T-cell (primary cell): ENCODE measurements around the gene GUCA1A. TPM values are rescaled to one million over a fixed set of nuclear protein-coding genes. Genes with fewer than 3 reads are reported as not detected.
"Not testable (repeated sequence)": the region's sequence is repeated elsewhere in the genome, so short reads cannot be mapped to it uniquely, and the experiment has no call there.

ENCODE experiments used
- ATAC-seq, 4 experiments: fragments of 200-7000 bp in 3 of 4; fragments of 150-1000 bp in 1 of 4; cut with Tn5 transposase; replicated peaks in 1 of 4; 1 replicate in 3 of 4; 2 replicates in 1 of 4; pipeline ENCODE4 v1.10.0; 2021; ENCODE audit warnings: moderate library complexity in 3 of 4, mild to moderate bottlenecking in 2 of 4, moderate number of reproducible peaks in 1 of 4
- CTCF ChIA-PET, 2 donors: fragments of 300-600 bp; sonication (Branson Sonifier 250); formaldehyde crosslinking; loops; one replicate each; lab custom pipeline; 2022; ENCODE audit warnings: antibody characterized with exemption in 2 of 2; lab: Charles Lee
- POLR2A ChIA-PET, 2 donors: fragments of 300-600 bp; sonication (Branson Sonifier 250); formaldehyde crosslinking; loops; one replicate each; lab custom pipeline; 2022; ENCODE audit warnings: antibody characterized with exemption in 2 of 2; lab: Charles Lee
- DNase-seq, 35 experiments: peaks; one replicate each; pipeline versions ENCODE4 v3.0.0 to v3.0.0-alpha.2; 2013 to 2023
- H3K27ac ChIP-seq: one replicate; pipeline ENCODE4 v1.5.1; 2013; ENCODE audit warnings: low read length
- H3K27me3 ChIP-seq, 2 experiments: replicated peaks in 1 of 2; 1 replicate in 1 of 2; 2 replicates in 1 of 2; pipeline versions ENCODE4 v1.6.1 to v1.7.0; 2013; ENCODE audit warnings: low read length in 1 of 2, mixed read lengths in 1 of 2; ENCODE audit not compliant: control insufficient read depth in 2 of 2, insufficient read depth in 2 of 2; ENCODE audit errors: extremely low read depth in 1 of 2
- H3K36me3 ChIP-seq, 2 donors: 1 replicate in 1 of 2; 2 replicates in 1 of 2; pipeline versions ENCODE4 v1.6.1 to v1.7.0; 2013; ENCODE audit warnings: low read length in 1 of 2; ENCODE audit not compliant: control insufficient read depth in 2 of 2, insufficient read depth in 1 of 2; ENCODE audit errors: extremely low read depth in 1 of 2
- H3K4me1 ChIP-seq, 2 experiments: 1 replicate in 1 of 2; 2 replicates in 1 of 2; pipeline versions ENCODE4 v1.6.1 to v1.7.0; 2013; ENCODE audit warnings: low read length in 2 of 2, mixed read lengths in 1 of 2; ENCODE audit not compliant: insufficient read depth in 2 of 2, control insufficient read depth in 1 of 2; ENCODE audit errors: extremely low read depth in 1 of 2
- H3K4me3 ChIP-seq, 2 donors: 1 replicate in 1 of 2; 2 replicates in 1 of 2; pipeline versions ENCODE4 v1.5.1 to v1.7.0; 2013; ENCODE audit warnings: mild to moderate bottlenecking in 2 of 2, low read length in 1 of 2, moderate library complexity in 1 of 2; ENCODE audit not compliant: control insufficient read depth in 1 of 2; ENCODE audit errors: extremely low read depth in 1 of 2
- H3K9me3 ChIP-seq: 2 replicates; pipeline ENCODE4 v1.7.0; 2013
- H3K27ac Mint-ChIP-seq, 2 donors: one replicate each; pipeline ENCODE4 v1.8.0; 2020 to 2021; ENCODE audit warnings: mild to moderate bottlenecking in 2 of 2, mixed read lengths in 2 of 2
- H3K27me3 Mint-ChIP-seq, 2 donors: one replicate each; pipeline ENCODE4 v1.8.0; 2021 to 2022; ENCODE audit warnings: mixed read lengths in 2 of 2
- H3K36me3 Mint-ChIP-seq: one replicate; pipeline ENCODE4 v1.8.0; 2021; ENCODE audit warnings: mixed read lengths
- H3K4me1 Mint-ChIP-seq, 3 donors: one replicate each; pipeline ENCODE4 v1.8.0; 2020 to 2022; ENCODE audit warnings: mixed read lengths in 3 of 3, mild to moderate bottlenecking in 1 of 3
- H3K4me3 Mint-ChIP-seq, 3 donors: one replicate each; pipeline ENCODE4 v1.8.0; 2020 to 2022; ENCODE audit warnings: mild to moderate bottlenecking in 3 of 3, mixed read lengths in 3 of 3, moderate library complexity in 3 of 3
- H3K9me3 Mint-ChIP-seq, 3 donors: one replicate each; pipeline ENCODE4 v1.8.0; 2020 to 2022; ENCODE audit warnings: mixed read lengths in 3 of 3
- WGBS: methylation state at CpG from one replicate; pipeline ENCODE4 v1.1.5; 2013; ENCODE audit warnings: missing lambda C conversion rate; ENCODE audit not compliant: insufficient coverage; 5-methylcytosine and 5-hydroxymethylcytosine counted together
- total RNA-seq, 35 experiments: library from RNA in 6 of 35; stranded (reverse) in 6 of 35; fragments of 120-200 nt in 1 of 35; gene quantifications; one replicate each; pipeline versions ENCODE4 v1.2.1 to v1.2.4 and lab custom pipeline; 2013 to 2026

The GUCA1A gene
- total RNA-seq, 5 donors from 2014 or later (not counting 1 experiment from before 2014, with no cell fraction given), result not detected

- WGBS, result 95% methylated on average over 15 of the region's 18 CpGs
- ChIA-PET CTCF (interaction anchor here (0.5 to 2.3 kb wide), 7 partner anchors 162 to 1386 kb away, joined by 3 to 12 read pairs (median 4); partner anchors contain the start of genes BYSL (in 1 of the 2) and MED20 (in 1 of the 2)), POLR2A (interaction anchor here (1.0 to 1.1 kb wide), 2 partner anchors 324 to 331 kb away, joined by 3 to 4 read pairs; no protein-coding TSS in a partner anchor)
- Mint-ChIP-seq H3K4me3 (peak overlapping the region; percentile 76 to 99 (median 97)), H3K4me1 (peaks cover 15 to 32% (median 28%) of the 10 kb centered on the region in 3 donors), H3K27ac (peak overlapping the region in 1 of 2 donors; percentile 15), H3K36me3 (peaks cover 13% of the 10 kb centered on the region)
- not testable (repeated sequence) for H3K27me3 ChIP-seq, H3K27me3 Mint-ChIP-seq, H3K27ac ChIP-seq, H3K4me3 ChIP-seq, ATAC-seq, H3K9me3 Mint-ChIP-seq, H3K9me3 ChIP-seq, DNase-seq
- H3K36me3 ChIP-seq, result peaks cover 0 to 25% of the 10 kb centered on the region in 2 donors
- H3K4me1 ChIP-seq, result peaks cover 8 to 28% of the 10 kb centered on the region in 2 experiments
Observed at GRCh38 chr6:42216495-42216894, 43.3 kb downstream of the GUCA1A start.

DNA sequence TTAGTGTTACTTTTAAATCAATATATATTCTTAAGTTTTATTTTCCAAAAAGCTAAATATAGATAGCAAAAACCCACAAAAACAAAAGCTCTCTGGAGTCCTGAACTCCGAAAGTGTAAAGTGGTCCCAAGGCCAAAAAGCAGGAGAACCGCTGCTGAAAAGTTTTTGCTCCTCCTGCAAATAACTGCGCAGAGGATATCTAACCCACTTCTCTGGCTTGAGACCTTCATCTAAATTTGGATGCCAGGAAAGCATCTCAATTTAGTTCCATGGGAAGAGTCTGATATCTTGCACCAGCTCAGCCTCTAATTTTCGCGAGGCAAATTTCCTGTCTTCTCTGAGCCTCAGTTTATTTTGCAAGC is 44.0 kb downstream of the GUCA1A start:
- DNase-seq (no peak), ATAC-seq (no peak)
- no peaks in the 10 kb centered on the region for H3K27me3 Mint-ChIP-seq
- Histone ChIP-seq H3K4me3 (peak overlapping the region; percentile 77 to 85), H3K27ac (peak overlapping the region; percentile 75), H3K27me3 (no peaks in the 10 kb centered on the region), H3K36me3 (peaks cover 0 to 19% of the 10 kb centered on the region in 2 donors), H3K4me1 (peaks cover 8 to 28% of the 10 kb centered on the region in 2 experiments), H3K9me3 (no peaks in the 10 kb centered on the region)
- H3K4me3 Mint-ChIP-seq, result peak overlapping the region; percentile 97 to 99 (median 98)
- H3K4me1 Mint-ChIP-seq, result peaks cover 15 to 32% (median 28%) of the 10 kb centered on the region in 3 donors
- ChIA-PET CTCF (interaction anchor here (0.7 to 2.3 kb wide), 7 partner anchors 296 to 438 kb away, joined by 3 to 12 read pairs (median 4); partner anchors contain the start of genes BYSL (in 1 of the 2), FRS3 (in 1 of the 2) and MED20 (in 1 of the 2)), POLR2A (interaction anchor here (0.7 to 1.1 kb wide), 4 partner anchors 269 to 1359 kb away, joined by 3 to 4 read pairs (median 3); partner anchors contain the start of genes POLH (in 1 of the 2) and XPO5 (in 1 of the 2))
- peaks cover 10% of the 10 kb centered on the region for H3K36me3 Mint-ChIP-seq
- WGBS, result 33% methylated on average over 1 of the region's 5 CpGs
- no peaks in the 10 kb centered on the region for H3K9me3 Mint-ChIP-seq
- peak overlapping the region; percentile 96 to 97 for H3K27ac Mint-ChIP-seq

- Histone ChIP-seq H3K27ac (peak within 1 kb of the TSS; percentile 75), H3K4me1 (peaks cover 8 to 28% of the 10 kb centered on the region in 2 experiments)
- peak within 1 kb of the TSS; percentile 96 to 97 for H3K27ac Mint-ChIP-seq
Observed at GRCh38 chr6:42217519-42218367, 44.6 kb downstream of the GUCA1A start, which contains the start of gene MRPS10. Gene MRPS10, minus strand, starts transcription at chr6:42217861. Its CDS starts 12 bp downstream, at chr6:42217849.

GRCh38 chr6:42220807-42221206 is 47.6 kb downstream of the GUCA1A start:
- no peak overlapping the region for H3K27ac Mint-ChIP-seq
- ChIA-PET POLR2A (interaction anchor here in 1 of 2 donors (0.5 to 0.6 kb wide), 2 partner anchors 447 to 1261 kb away, joined by 3 to 15 read pairs; no protein-coding TSS in a partner anchor), CTCF (no interaction called here)
- WGBS, result 79% methylated on average over 4 of the region's 6 CpGs
- no peak overlapping the region for H3K4me3 Mint-ChIP-seq
- no peaks in the 10 kb centered on the region for H3K9me3 Mint-ChIP-seq
- Histone ChIP-seq H3K9me3 (no peaks in the 10 kb centered on the region), H3K4me3 (no peak overlapping the region), H3K4me1 (peaks cover 7 to 20% of the 10 kb centered on the region in 2 experiments), H3K36me3 (no peaks in the 10 kb centered on the region), H3K27ac (no peak overlapping the region), H3K27me3 (no peaks in the 10 kb centered on the region)
- DNase-seq (no peak), ATAC-seq (no peak)
- no peaks in the 10 kb centered on the region for H3K27me3 Mint-ChIP-seq
- no peaks in the 10 kb centered on the region for H3K36me3 Mint-ChIP-seq
- H3K4me1 Mint-ChIP-seq, result peaks cover 8 to 23% (median 22%) of the 10 kb centered on the region in 3 donors

More at GRCh38 chr6:42217519-42218367, 44.6 kb downstream of the GUCA1A start, which contains the start of gene MRPS10:
- peak within 1 kb of the TSS; percentile 77 to 85 for H3K4me3 ChIP-seq
- Mint-ChIP-seq H3K9me3 (no peaks in the 10 kb centered on the region), H3K27me3 (no peaks in the 10 kb centered on the region), H3K4me3 (peak within 1 kb of the TSS; percentile 97 to 99 (median 98)), H3K36me3 (peaks cover 5% of the 10 kb centered on the region), H3K4me1 (peaks cover 15 to 32% (median 25%) of the 10 kb centered on the region in 3 donors)
- no peaks in the 10 kb centered on the region for H3K9me3 ChIP-seq
- H3K36me3 ChIP-seq, result peaks cover 0 to 15% of the 10 kb centered on the region in 2 donors
- H3K27me3 ChIP-seq, result no peaks in the 10 kb centered on the region
- WGBS, result 5% methylated on average over 16 of the region's 29 CpGs
- POLR2A ChIA-PET, result interaction anchor here (0.6 to 1.1 kb wide), 5 partner anchors 15 to 1358 kb away, joined by 3 to 4 read pairs (median 3); partner anchors contain the start of genes POLH (in 1 of the 2) and XPO5 (in 1 of the 2)
- CTCF ChIA-PET, result interaction anchor here (0.7 to 2.3 kb wide), 9 partner anchors 297 to 438 kb away, joined by 3 to 12 read pairs (median 4); partner anchors contain the start of genes BYSL (in 1 of the 2), FRS3 (in 1 of the 2) and MED20 (in 1 of the 2)
- ATAC-seq (peak; percentile 99 to 100 (median 99)), DNase-seq (peak; percentile 72 to 95 (median 89))

DNA sequence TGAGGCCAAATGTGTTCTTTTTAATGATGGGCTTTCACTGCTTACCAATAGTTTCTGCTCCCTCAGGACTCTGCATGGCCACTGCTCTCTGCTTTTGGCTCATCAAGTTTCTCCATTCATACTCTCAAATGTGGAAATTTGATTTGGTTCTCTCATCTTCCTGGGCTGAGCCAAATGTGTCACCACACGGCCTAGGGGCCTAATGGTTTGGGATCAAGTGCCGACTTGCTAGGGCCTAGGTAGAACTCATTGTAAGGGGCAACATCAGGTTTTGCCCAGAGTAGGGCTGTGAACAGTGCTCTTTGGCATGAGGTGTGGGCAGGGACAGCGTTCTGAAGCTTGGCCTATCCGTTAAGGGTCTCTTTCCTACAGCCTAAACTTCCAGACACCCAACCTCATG is 48.4 kb downstream of the GUCA1A start:
- CTCF ChIA-PET, result no interaction called here
- no peak overlapping the region for H3K27ac ChIP-seq

More for the DNA sequence above, 48.4 kb downstream of the GUCA1A start:
- Mint-ChIP-seq H3K4me1 (peaks cover 8 to 17% (median 17%) of the 10 kb centered on the region in 3 donors), H3K27ac (no peak overlapping the region), H3K4me3 (no peak overlapping the region), H3K36me3 (no peaks in the 10 kb centered on the region), H3K9me3 (no peaks in the 10 kb centered on the region), H3K27me3 (no peaks in the 10 kb centered on the region)
- DNase-seq (no peak), ATAC-seq (no peak)
- H3K36me3 ChIP-seq, result no peaks in the 10 kb centered on the region
- 100% methylated on average over 2 of the region's 4 CpGs for WGBS
- H3K9me3 ChIP-seq, result no peaks in the 10 kb centered on the region
- no peak overlapping the region for H3K4me3 ChIP-seq
- H3K27me3 ChIP-seq, result no peaks in the 10 kb centered on the region
- POLR2A ChIA-PET, result interaction anchor here in 1 of 2 donors (0.5 to 0.6 kb wide), 2 partner anchors 446 to 1260 kb away, joined by 3 to 15 read pairs; no protein-coding TSS in a partner anchor
- peaks cover 5 to 14% of the 10 kb centered on the region in 2 experiments for H3K4me1 ChIP-seq
